T-helper 2 cell treated with Interferon-gamma antibody and Interleukin-4, amounts not matched to agents 100 ng/mL and 5 ng/mL, for 36 hours (primary cell): ENCODE results near the gene NLRP9. TPM values are rescaled to one million over a fixed set of nuclear protein-coding genes. Genes with fewer than 3 reads are reported as not detected.
"Not testable (repeated sequence)": the region's sequence is repeated elsewhere in the genome, so short reads cannot be mapped to it uniquely, and the experiment has no call there.

Experiments used
- intact Hi-C: fragments of 100-400 bp; cut with micrococcal nuclease; formaldehyde crosslinking; loops from one replicate; pipeline ENCODE4 v1.15.1; 2023
- total RNA-seq: library from RNA; stranded (reverse); gene quantifications from 2 replicates; pipeline ENCODE4 v1.2.3, GENCODE V29; 2022

Gene NLRP9
- not detected in 2 replicates for total RNA-seq

DNA sequence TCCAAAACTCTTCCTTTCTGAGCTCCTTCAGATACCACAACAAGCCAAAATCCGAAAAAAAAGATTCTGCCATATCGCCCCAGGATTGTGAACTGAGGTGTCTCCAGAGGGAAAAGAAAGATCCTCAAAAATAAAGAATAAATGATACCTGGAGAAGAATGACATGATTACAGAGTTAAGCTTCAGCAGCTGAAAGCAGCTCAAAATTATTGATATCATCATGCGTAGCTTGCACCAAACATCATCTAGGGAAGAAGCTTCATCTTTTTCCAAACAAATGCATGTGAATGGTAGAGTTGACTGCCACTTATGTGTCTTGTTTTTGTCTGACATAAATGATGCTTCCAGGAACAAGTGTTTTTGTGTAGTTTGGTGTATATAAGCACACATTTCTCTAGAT, at the start of gene NLRP9:
Gene NLRP9 (minus strand): TSS at position 101 of the 400 bp plus-strand sequence. CDS start 28 bp downstream, at position 73.
- intact Hi-C loops: no loop called here

DNA sequence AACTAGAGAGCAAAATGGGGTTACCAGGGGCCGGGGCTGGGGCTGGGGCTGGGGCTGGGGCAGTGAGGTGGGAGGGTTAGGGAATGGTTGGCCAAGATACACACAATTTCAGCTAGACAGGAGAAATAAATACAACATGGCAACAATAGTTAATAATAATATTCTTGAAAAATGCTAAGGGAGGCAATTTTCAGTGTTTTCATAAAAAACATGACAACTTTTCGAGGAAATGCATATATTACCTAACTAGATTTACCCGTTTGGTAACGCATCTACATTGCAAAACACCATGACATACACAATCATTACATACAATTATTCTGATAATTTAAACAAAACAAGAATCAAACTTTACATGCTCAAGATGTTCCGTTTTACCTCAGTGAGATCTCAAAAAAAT, 42.9 kb upstream of the NLRP9 start:
- intact Hi-C loops: no loop called here

DNA sequence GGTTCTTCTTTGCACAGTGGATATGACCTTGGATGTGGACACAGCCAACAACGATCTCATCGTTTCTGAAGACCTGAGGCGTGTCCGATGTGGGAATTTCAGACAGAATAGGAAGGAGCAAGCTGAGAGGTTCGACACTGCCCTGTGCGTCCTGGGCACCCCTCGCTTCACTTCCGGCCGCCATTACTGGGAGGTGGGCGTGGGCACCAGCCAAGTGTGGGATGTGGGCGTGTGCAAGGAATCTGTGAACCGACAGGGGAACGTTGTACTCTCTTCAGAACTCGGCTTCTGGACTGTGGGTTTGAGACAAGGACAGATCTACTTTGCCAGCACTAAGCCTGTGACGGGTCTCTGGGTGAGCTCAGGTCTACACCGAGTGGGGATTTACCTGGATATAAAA, 40.1 kb upstream of the NLRP9 start:
- intact Hi-C loops: no loop called here

DNA sequence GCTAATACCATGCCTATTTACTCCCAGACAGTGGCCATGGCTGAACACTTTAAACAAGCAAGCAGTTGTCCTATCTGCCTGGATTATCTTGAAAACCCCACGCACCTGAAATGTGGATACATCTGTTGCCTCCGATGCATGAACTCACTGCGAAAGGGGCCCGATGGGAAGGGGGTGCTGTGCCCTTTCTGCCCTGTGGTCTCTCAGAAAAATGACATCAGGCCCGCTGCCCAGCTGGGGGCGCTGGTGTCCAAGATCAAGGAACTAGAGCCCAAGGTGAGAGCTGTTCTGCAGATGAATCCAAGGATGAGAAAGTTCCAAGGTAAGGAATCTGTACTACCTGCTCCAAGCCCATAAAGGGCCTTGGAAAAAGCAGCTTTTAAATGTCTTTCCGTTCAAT, 39.3 kb upstream of the NLRP9 start:
- intact Hi-C loops: no loop called here

DNA sequence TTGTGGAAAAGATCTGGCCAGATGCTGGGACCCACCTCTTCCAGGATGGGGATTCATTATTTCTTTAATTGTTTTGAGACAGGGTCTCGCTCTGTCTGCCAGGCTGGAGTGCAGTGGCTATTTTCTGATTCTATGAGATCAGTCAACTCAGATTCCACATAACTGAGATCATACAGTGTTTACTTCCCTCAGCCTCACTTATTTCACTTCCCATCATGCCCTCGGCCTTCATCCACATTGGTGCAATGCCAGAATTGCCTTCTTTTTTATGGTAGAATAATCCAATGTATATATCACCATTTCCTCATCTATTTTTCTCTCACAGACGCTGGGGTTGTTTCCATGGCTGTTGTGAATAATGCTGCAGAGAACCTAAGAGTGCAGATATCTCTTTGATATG, 31.4 kb upstream of the NLRP9 start:
- intact Hi-C loops: not testable (repeated sequence)

DNA sequence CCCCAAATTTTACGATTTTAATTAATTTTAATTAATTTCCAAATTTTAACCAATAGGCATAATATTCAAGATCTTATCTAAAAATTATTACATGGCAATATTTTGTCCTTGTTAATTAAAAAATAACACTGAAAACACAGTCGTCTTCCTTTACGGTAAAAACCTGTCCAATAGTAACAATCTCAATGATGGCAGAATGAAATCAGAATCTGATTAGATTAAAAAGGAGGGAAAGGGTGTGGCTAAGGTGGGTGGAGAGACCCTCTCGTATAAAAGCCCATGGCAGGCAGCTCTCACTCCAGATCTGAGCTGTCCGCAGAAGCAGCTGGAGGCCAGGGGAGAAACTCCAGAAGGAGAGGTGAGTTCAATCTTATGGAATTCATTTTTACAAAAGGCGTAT, 30.6 kb upstream of the NLRP9 start, which contains the start of gene RFPL4AL1:
Gene RFPL4AL1 (plus strand): TSS at position 301 of the 400 bp plus-strand sequence. CDS start 2,687 bp downstream, outside the sequence.
- intact Hi-C loops: not testable (repeated sequence)

DNA sequence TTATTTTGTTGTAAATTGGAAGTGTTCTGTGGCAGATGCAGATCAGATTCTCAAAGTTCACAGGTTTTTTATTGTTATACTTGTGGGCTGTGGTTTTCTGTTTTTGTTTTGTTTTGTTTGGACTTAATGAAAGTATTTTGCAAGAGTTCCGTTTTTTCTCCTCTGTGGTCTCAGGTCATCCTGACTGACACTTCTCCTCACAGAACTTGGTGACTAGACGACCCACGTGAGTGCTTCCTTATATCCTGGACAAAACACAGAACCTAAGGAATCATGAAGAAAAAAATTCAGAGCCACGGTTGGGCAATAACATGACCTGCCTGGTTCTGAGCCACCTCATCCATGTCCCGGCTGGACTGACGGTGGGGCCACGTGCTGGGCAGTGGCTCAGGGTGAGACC, 28.3 kb upstream of the NLRP9 start:
- intact Hi-C loops: no loop called here

DNA sequence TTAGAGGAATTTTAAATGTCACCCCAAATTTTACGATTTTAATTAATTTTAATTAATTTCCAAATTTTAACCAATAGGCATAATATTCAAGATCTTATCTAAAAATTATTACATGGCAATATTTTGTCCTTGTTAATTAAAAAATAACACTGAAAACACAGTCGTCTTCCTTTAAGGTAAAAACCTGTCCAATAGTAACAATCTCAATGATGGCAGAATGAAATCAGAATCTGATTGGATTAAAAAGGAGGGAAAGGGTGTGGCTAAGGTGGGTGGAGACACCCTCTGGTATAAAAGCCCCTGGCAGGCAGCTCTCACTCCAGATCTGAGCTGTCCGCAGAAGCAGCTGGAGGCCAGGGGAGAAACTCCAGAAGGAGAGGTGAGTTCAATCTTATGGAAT, 20.6 kb upstream of the NLRP9 start, which contains the start of gene RFPL4A:
Gene RFPL4A (plus strand): TSS at position 301 of the 400 bp plus-strand sequence. CDS start 2,704 bp downstream, outside the sequence.
- intact Hi-C loops: not testable (repeated sequence)

DNA sequence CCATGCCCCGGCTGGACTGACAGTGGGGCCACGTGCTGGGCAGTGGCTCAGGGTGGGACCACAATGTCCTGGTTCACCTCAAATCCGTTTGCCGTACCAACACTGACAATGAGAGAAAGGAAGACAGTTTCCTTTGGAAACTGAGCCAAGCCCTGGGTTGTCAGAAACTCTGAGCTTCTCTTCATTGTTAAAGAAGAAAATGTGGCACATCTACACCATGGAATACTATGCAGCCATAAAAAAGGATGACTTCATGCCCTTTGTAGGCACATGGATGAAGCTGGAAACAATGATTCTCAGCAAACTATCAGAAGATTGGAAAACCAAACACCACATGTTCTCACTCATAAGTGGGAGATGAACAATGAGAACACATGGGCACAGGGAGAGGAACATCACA, 18.6 kb upstream of the NLRP9 start:
- intact Hi-C loops: not testable (repeated sequence)

DNA sequence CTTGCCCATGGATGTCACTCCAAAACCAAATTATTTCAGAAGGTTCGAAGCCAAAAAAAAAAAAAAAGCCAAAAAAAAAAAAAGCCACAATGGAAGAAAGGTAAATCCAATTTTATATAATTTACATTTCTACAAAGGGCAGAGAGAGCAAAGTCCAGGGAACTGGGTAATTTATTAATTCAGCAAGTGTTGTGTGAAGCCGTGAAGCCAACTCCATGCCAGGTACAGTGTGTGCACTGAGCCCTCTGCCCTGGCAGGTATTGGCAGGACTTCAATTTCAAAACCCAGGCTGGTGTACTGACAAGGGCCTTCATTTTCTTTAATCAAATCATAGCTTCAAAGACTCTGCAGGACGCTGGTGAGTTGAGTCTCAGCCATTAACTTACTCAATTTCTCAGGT, 15.2 kb upstream of the NLRP9 start:
- intact Hi-C loops: no loop called here

DNA sequence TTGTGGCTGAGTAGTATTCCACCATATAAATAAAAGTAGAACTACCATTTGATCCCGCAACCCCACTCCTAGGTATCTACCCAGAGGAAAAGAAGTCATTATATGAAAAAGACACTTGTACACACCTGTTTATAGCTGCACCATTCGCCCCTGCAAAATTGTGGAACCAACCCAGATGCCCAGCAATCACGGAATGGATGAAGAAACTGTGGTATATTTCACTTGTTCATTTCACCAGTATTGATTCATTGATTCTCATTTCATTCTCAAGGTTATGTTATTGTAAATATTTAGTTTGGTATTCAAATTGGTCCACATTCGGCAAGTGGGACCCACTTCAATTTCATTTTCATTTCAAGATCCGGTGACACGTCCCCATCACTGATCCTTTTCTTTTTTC, 12.5 kb upstream of the NLRP9 start:
- intact Hi-C loops: no loop called here

DNA sequence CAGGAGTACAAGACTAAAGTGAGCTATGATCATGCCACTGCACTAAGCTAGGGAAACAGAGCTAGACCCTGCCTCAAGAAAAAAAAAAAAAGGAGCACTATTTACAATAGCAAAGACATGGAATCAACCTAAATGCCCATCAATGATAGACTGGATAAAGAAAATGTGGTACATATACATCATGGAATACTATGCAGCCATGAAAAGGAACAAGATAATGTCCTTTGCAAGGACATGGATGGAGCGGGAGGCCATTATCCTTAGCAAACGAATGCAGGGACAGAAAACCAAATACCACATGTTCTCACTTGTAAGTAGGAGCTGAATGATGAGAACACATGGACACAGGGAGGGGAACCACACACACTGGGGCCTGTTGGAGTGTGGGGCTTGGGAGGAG, 7.8 kb downstream of the NLRP9 start:
- intact Hi-C loops: not testable (repeated sequence)

DNA sequence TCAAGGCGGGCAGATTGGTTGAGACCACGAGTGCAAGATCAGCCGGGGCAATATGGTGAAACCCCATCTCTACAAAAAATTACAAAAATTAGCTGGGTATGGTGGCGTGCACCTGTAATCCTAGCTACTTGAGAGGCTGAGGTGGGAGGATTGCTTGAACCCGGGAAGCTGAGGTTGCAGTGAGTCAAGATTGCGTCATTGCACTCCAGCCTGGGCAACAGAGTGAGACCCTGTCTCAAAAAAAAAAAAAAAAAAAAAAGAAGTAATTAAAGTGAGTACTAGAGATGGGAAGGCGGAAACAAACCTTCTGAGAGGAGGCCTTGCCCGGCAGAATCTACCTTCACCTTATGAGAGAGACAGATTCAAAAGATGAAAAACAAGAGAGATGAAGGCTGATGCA, 14.7 kb downstream of the NLRP9 start:
- intact Hi-C loops: no loop called here

DNA sequence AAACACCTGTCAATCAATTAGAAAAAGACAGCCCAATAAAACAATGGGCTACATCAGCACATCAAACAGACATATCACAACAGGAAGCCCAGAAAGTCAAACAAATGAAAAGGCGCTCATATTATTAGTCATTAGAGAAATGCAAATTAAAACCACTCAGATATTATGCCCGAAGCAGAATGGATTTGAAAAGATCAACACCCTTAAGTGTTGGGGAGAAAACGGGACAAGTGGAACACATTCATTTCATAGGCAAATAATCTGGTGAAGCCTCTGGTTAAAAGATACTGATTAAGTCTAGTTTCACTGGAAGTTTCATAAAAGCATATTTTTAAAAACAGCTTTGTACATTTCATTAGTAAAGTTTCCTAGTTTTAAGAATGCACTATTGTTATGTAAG, 17.4 kb downstream of the NLRP9 start:
- intact Hi-C loops: no loop called here

DNA sequence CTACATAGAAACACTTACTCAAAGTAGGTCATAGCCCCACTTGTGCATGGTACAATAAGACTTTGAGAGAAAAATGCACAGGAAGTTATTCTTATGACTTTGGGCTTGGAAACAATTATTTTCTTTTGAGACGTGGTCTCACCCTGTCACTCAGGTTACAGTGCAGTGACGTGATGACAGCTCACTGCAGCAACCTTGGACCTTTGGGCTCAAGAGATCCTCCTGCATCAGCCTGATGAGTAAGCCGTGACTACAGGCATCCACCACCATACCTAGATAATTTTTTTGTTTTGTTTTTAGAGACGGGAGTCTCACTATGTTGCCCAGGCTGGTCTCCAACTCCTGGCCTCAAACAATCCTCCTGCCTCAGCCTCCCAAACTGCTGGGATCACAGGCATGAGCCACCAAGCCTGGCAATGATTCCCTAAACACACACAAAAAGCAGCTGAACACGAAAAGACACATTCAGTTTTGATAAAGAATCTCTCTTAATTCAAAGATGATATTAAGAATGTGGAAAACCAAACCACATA, 17.9 kb downstream of the NLRP9 start:
- intact Hi-C loops: no loop called here

DNA sequence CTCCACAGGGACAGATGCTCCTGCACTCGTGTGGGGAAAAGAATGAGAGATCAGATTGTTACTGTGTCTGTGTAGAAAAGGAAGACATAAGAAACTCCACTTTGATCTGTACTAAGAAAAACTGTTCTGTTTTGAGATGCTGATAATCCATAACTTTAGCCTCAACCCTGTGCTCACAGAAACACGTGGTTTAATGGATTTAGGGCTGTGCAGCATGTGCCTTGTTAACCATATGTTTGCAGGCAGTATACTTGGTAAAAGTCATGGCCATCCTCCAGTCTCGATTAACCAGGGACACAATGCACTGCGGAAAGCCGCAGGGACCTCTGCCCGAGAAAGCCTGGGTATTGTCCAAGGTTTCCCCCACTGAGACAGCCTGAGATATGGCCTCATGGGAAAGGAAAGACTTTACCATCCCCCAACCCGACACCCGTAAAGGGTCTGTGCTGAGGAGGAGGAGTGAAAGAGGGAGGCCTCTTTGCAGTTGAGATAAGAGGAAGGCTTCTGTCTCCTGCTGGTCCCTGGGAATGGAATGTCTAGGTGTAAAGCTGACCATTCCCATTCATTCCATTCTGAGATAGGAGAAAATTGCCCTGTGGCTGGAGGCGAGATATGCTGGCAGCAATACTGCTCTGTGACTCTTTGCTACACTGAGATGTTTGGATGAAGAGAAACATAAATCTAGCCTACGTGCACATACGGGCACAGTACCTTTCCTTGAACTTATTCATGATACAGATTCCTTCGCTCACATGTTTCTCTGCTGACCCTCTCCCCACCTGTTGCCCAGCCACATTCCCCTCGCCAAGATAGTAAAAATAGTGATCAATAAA, 20.1 kb downstream of the NLRP9 start:
- intact Hi-C loops: not testable (repeated sequence)

DNA sequence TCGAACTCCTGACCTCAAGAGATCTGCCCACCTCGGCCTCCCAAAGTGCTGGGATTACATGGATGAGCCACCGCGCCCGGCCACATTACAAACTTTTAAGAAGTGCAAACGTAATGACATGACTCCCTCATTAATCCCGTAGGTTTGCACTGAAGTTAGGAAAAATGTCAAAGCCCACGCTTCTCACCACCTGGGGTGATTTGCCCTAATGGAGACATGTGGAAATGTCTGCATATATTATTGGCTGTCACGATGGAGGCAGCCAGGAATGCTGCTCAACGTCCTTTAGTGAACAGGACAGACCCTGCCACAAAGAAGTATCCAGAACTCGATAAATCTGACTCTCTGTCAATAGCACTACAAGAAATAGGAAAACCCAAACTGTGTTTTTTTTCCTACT, 21.0 kb downstream of the NLRP9 start:
- intact Hi-C loops: no loop called here

DNA sequence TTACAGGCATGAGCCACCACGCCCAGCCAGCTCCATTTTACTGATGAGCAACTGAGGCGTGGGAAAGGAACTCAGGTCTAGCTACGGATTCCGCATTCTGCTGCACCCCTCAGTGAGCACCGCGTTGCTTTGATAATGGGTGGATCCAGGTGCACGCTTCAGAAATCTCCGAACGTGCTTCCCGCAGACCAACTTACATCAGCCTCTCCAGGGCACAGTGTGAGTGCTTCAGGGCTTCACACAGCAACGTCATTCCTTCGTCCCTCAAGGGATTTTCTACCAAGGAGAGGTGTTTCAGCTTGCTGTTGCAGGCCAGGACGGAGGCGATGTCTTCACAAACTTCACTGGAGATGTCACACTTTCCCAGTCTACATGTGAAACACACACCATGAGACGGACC, 21.7 kb downstream of the NLRP9 start:
- intact Hi-C loops: no loop called here

DNA sequence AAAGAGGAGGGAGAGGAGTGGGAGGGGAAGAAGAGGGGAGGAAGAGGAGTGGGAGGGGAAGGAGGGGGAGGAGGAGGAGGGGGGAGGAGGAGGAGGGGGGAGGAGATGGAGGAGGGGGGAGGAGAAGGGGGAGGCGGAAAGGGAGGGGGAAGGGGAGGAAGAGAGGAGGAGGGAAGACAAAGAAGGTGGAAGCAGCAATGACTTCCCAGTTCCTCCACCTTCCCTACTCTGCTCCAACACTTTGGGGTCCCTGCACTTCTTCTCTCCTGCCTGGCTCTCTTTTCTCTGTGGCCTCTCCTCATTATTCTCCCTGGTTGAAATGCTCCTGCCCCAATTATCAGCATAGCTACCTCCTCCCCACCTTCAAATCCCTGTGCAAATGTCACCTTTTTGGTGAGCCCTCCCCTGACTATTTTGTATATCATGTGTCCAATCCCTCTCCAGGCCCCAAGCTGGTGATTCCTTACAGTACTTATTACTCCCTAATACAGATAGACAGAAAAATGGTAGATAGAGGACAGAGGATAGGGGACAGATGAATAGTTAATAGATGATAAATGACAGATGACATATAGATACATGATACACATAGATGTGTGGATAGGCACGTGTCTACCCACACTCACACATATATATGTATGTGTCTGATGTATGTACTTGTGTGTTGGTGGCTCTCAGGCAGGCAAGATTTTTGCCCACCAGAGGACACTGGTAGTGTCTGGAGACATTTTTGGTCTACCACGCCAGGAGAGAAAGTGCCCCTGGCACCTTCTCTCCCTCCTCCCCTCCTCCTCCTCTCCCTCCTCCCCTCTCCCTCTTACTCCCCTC, 25.2 kb downstream of the NLRP9 start:
- intact Hi-C loops: no loop called here

DNA sequence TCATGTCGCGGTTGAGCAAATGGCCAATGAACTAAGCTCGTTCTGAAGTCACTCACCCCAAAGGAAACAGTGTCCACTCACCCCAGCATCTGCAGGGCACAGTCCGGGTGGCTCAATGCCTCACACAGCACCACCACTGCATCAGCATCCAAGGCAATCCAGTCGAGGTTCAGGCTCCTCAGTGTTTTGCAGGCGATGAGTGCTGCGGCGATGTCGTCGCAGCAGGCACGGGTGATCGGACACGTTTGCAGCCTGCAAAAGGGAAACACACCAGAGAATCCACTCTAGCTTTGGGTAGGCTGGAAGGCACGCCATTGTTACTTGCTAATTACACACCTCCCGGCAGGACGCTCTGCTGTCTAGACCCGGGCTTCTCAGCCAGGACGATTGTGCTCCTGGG, 26.5 kb downstream of the NLRP9 start:
- intact Hi-C loops: no loop called here

DNA sequence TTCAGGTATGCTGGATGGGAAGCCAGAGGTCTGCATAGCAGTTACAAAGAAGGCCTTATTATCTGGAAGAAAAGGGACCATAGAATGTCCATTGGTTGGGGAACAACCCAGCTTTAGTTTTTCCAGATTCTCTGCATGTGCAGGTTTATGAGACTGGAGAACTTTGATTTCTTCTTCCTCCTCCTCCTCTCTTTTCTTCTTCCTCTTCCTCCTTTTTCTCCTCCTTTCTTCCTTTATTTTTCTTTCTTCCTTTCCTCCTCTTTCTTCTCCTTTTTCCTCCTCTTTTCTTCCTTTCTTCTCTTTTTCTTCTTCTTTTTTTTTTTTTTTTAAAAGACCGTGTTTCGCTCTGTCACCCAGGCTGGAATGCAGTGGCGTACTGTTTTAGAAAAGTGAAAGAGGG, 32.2 kb downstream of the NLRP9 start:
- intact Hi-C loops: no loop called here
